GM12878 (cell line): ENCODE measurements around the gene HAND1. TPM values are rescaled to one million over a fixed set of nuclear protein-coding genes. Genes with fewer than 3 reads are reported as not detected.
A peak's percentile ranks its signal among the peaks of the same experiment; 100 is the strongest.

Source experiments
- ATAC-seq: fragments of 200-7000 bp; cut with Tn5 transposase; 3 replicates; pipeline ENCODE4 v1.9.1; 2020; ENCODE audit warnings: mild to moderate bottlenecking, moderate library complexity
- Bru-seq: library from RNA; stranded (reverse); fragments of 400-500 nt; gene quantifications from one replicate; lab custom pipeline; 2021; lab: Mats Ljungman, UMichigan
- BruChase-seq, 2 experiments: library from RNA; stranded (reverse); fragments of 400-500 nt; gene quantifications; one replicate each; lab custom pipeline; 2021; lab: Mats Ljungman, UMichigan
- BruUV-seq: library from RNA; stranded (reverse); fragments of 400-500 nt; replicated peaks from 2 replicates; lab custom pipeline; 2021; lab: Mats Ljungman, UMichigan
- CTCF ChIA-PET: fragments of 300-600 bp; sonication (Branson Sonifier 250); formaldehyde crosslinking; extraction: SDS; loops from one replicate; lab custom pipeline; 2021; ENCODE audit warnings: inconsistent platforms; lab: Yijun Ruan, JAX
- POLR2A ChIA-PET: fragments of 350-600 bp; formaldehyde crosslinking; extraction: SDS; loops from one replicate; lab custom pipeline; 2021; ENCODE audit warnings: inconsistent platforms; lab: Charles Lee
- RAD21 ChIA-PET: fragments of 300-600 bp; sonication (Branson Sonifier 250); formaldehyde crosslinking; loops from one replicate; lab custom pipeline; 2023; ENCODE audit warnings: antibody characterized with exemption; ENCODE audit not compliant: unreplicated experiment; lab: Charles Lee
- SMC1A ChIA-PET: fragments of 300-600 bp; sonication (Branson Sonifier 250); formaldehyde crosslinking; loops from one replicate; lab custom pipeline; 2023; ENCODE audit not compliant: unreplicated experiment, uncharacterized antibody; lab: Charles Lee
- DNase-seq: peaks from one replicate; pipeline ENCODE4 v3.0.0-alpha.2; 2011; ENCODE audit warnings: low read depth, low spot score
- FAIRE-seq: peaks from 3 replicates; lab custom pipeline; 2011; peaks lifted over from hg19 to GRCh38; lab: Jason Lieb, UNC
- H2AFZ ChIP-seq: 2 replicates; pipeline ENCODE4 v1.6.0; 2011; ENCODE audit warnings: low read depth, low read length, control low read depth; ENCODE audit not compliant: control insufficient read depth
- H3K27ac ChIP-seq: 2 replicates; pipeline ENCODE4 v1.5.1; 2011; ENCODE audit warnings: control low read depth; ENCODE audit not compliant: control insufficient read depth, insufficient read depth
- H3K27me3 ChIP-seq, 2 experiments: replicated peaks in 1 of 2; 2 replicates each; pipeline versions ENCODE4 v1.6.0 to v1.6.1; 2011; ENCODE audit warnings: low read length in 1 of 2; ENCODE audit not compliant: control insufficient read depth in 2 of 2, insufficient read depth in 2 of 2
- H3K36me3 ChIP-seq, 2 experiments: 2 replicates each; pipeline ENCODE4 v1.5.1; 2011; ENCODE audit warnings: low read length in 1 of 2; ENCODE audit not compliant: control insufficient read depth in 2 of 2, insufficient read depth in 2 of 2
- H3K4me1 ChIP-seq: 2 replicates; pipeline ENCODE4 v1.6.1; 2011; ENCODE audit warnings: mild to moderate bottlenecking, low read length, moderate library complexity, mixed read lengths; ENCODE audit not compliant: control insufficient read depth, insufficient read depth
- H3K4me2 ChIP-seq: 2 replicates; pipeline ENCODE4 v1.6.0; 2011; ENCODE audit warnings: control low read depth; ENCODE audit not compliant: control insufficient read depth, insufficient read depth
- H3K4me3 ChIP-seq: fragments of 200-600 bp; sonication (generic); 2 replicates; pipeline ENCODE4 v1.5.1; 2016
- H3K79me2 ChIP-seq: 2 replicates; pipeline ENCODE4 v1.6.0; 2011; ENCODE audit warnings: low read length; ENCODE audit not compliant: control insufficient read depth, insufficient read depth
- H3K9ac ChIP-seq: 2 replicates; pipeline ENCODE4 v1.8.0; 2011; ENCODE audit warnings: low read length, control low read depth, mixed read lengths; ENCODE audit not compliant: control insufficient read depth, insufficient read depth
- H3K9me3 ChIP-seq: replicated peaks from 3 replicates; pipeline ENCODE4 v1.5.1; 2011; ENCODE audit warnings: mild to moderate bottlenecking, low read length; ENCODE audit not compliant: control insufficient read depth, insufficient read depth
- H4K20me1 ChIP-seq: 2 replicates; pipeline ENCODE4 v1.6.0; 2011; ENCODE audit not compliant: control insufficient read depth, insufficient read depth
- NKRF ChIP-seq: fragments of 450-650 bp; conservative IDR thresholded peaks from 2 replicates; pipeline ENCODE4 v1.6.1; 2017; ENCODE audit warnings: mild to moderate bottlenecking, moderate library complexity
- WGBS: methylation state at CpG from one replicate; pipeline ENCODE4 v1.1.6; 2016; ENCODE audit warnings: low lambda C conversion rate; ENCODE audit not compliant: insufficient replicate concordance, insufficient coverage; ENCODE audit errors: missing lambda C conversion rate; 5-methylcytosine and 5-hydroxymethylcytosine counted together
- in situ Hi-C: fragments of 300-500 bp; cut with MboI; formaldehyde crosslinking; loops from 9 replicates; pipeline ENCODE4 v1.14.3; 2018; ENCODE audit warnings: mixed read lengths
- intact Hi-C: fragments of 100-400 bp; cut with micrococcal nuclease; formaldehyde crosslinking; loops from one replicate; pipeline ENCODE4 v1.14.2; 2022; ENCODE audit not compliant: unreplicated experiment
- long read RNA-seq, 2 experiments: library from polyadenylated mRNA; unstranded; transcript quantifications; one replicate each; pipeline ENCODE4 v2.0.0, GENCODE V29; 2019 to 2020
- polyA minus RNA-seq, 3 experiments: library from RNA; depleted of rRNA, polyadenylated mRNA; stranded (reverse); fragments of >200 nt; gene quantifications; 2 replicates each; pipeline ENCODE4 v1.2.3, GENCODE V29; 2011
- polyA plus RNA-seq, 11 experiments: library from polyadenylated mRNA; depleted of rRNA in 4 of 11; unstranded in 6 of 11; stranded (reverse) in 5 of 11; fragments of >200 nt; fragmentation: Nextera tagmentation in 4 of 11; fragmentation: Illumina TruSeq in 1 of 11; extraction: Ambion mirVana in 4 of 11; extraction: Trizol in 1 of 11; gene quantifications; 1 replicate in 1 of 11; 2 replicates in 10 of 11; pipeline versions ENCODE4 v1.2.1 to v1.2.3, GENCODE V29; 2011 to 2016; ENCODE audit warnings: inconsistent platforms in 2 of 11, missing spikeins in 2 of 11, low read depth in 1 of 11
- total RNA-seq, 4 experiments: library from RNA; depleted of rRNA in 3 of 4; stranded (reverse); fragments of >200 nt in 3 of 4; fragmentation: Illumina TruSeq in 1 of 4; extraction: Trizol in 1 of 4; gene quantifications; 2 replicates each; pipeline versions ENCODE4 v1.2.1 to v1.2.3, GENCODE V29; 2013 to 2021

Gene HAND1
- total RNA-seq (2013; cell fraction: nucleolus; rRNA removed) = not detected in 2 replicates
- total RNA-seq (2014; rRNA removed) (0.17 and 0.49 TPM in 2 replicates), total RNA-seq (2014; rRNA removed; fragmentation: Illumina TruSeq; extraction: Trizol) (0.22 TPM in 1 of 2 replicates, not detected in the other), total RNA-seq (2021) (0.36 and 0.64 TPM in 2 replicates), polyA plus RNA-seq (2011; rRNA removed) (not detected in 2 replicates), polyA plus RNA-seq (2014; fragmentation: Illumina TruSeq; extraction: Trizol) (0.24 and 0.31 TPM in 2 replicates), polyA plus RNA-seq (2014; fragmentation: Nextera tagmentation; extraction: Ambion mirVana) (under 1 TPM in 1 of 2 experiments, not detected in 1; 0.06 TPM), polyA plus RNA-seq (2014; rRNA removed) (0.41 and 1.0 TPM in 2 replicates), polyA plus RNA-seq (2016; fragmentation: Nextera tagmentation; extraction: Ambion mirVana) (not detected), polyA minus RNA-seq (2011; rRNA and poly(A)+ RNA removed) (not detected in 2 replicates), Bru-seq, nascent RNA (not detected), BruChase-seq, experiment 1, labeled RNA remaining after a 6-hour chase (not detected), BruChase-seq, experiment 2, labeled RNA remaining after a 2-hour chase (not detected)
- polyA plus RNA-seq (2011; ENCODE audit: low read depth) = not detected
- polyA plus RNA-seq (2011; cell fraction: cytosol; rRNA removed) = not detected in 2 replicates
- polyA plus RNA-seq (2011; cell fraction: nucleus; rRNA removed) = not detected in 2 replicates
- not detected in 2 replicates for polyA plus RNA-seq (2012)
- polyA minus RNA-seq (2011; cell fraction: cytosol; rRNA and poly(A)+ RNA removed) = not detected in 2 replicates
- not detected in 2 replicates for polyA minus RNA-seq (2011; cell fraction: nucleus; rRNA and poly(A)+ RNA removed)
- long read RNA-seq, experiment 1 = 0 reads
- long read RNA-seq, experiment 2 = 0 reads

GRCh38 chr5:154478224-154478565, at the start of gene HAND1:
TSS of gene HAND1 (minus strand) at chr5:154478227. CDS start at chr5:154478008, 219 bp downstream.
- Histone ChIP-seq H4K20me1 (no peaks in the 10 kb centered on the region), H3K79me2 (no peaks in the 10 kb centered on the region), H3K4me3 (no peak within 1 kb of the TSS), H3K4me1 (peaks cover 8% of the 10 kb centered on the region), H3K9ac (no peak within 1 kb of the TSS), H2AFZ (no peak within 1 kb of the TSS), H3K27ac (no peak within 1 kb of the TSS), H3K4me2 (peak within 1 kb of the TSS; percentile 5; the same call in 1 of the 2 replicates), H3K27me3 (peaks cover 47 to 61% of the 10 kb centered on the region in 2 experiments), H3K9me3 (no peaks in the 10 kb centered on the region; the same call in none of the 3 replicates), H3K36me3 (no peaks in the 10 kb centered on the region)
- ChIA-PET POLR2A (no interaction called here), CTCF (no interaction called here), SMC1A (no interaction called here), RAD21 (no interaction called here)
- in situ Hi-C loops = no loop called here
- BruUV-seq = no TSS peak
- DNase-seq (no peak), ATAC-seq (no peak), FAIRE-seq (no peak)
- intact Hi-C loops = no loop called here
- TF ChIP-seq NKRF = no peak
- 16% methylated on average over 18 of the region's 20 CpGs for WGBS
